HG02852 (cell line): ENCODE measurements around the gene TMEM256.

Source experiments
- ATAC-seq: cut with Tn5 transposase; IDR thresholded peaks from one replicate; pipeline ENCODE4 v1.9.1; 2021; ENCODE audit warnings: mild to moderate bottlenecking, moderate library complexity; ENCODE audit not compliant: unreplicated experiment

TMEM256 gene

GRCh38 chr17:7354262-7354843, 49.5 kb downstream of the TMEM256 start:
- ATAC-seq: no peak
